ENCODE data around the gene CKLF.

DNA sequence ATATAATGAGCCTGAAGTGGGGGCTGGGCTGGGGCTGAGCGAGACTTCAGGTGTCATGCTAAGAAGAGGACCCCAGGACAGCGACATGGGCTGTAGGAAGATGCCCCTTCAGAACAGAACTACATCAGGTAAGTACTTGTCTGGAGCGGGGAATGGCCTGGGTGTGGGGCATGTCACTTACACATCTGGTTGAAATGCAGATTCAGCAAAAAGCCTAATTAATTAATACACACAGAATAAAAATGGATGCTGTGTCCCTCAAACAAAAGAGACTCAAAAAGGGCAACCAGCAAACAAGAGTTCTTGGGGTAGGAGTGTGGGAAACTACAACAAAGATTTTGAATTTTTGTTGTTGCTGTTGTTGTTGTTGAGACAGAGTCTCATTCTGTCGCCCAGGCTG, 38.6 kb downstream of the CKLF start:
- no peak for TF ChIP-seq POLR2A (IDR thresholded peaks at IDR 0.05)
- no peak for TF ChIP-seq EP300 (IDR thresholded peaks at IDR 0.05)
